Measurements from ENCODE around the gene C2CD2. TPM values are rescaled to one million over a fixed set of nuclear protein-coding genes. Genes with fewer than 3 reads are reported as not detected.

Gene C2CD2
- total and polyA plus RNA-seq, 10 of the 15 experiments (the other 5 are each of a cell fraction or from before 2014, with no cell fraction given): 2.2 to 30.9 (median 9.9) TPM

DNA sequence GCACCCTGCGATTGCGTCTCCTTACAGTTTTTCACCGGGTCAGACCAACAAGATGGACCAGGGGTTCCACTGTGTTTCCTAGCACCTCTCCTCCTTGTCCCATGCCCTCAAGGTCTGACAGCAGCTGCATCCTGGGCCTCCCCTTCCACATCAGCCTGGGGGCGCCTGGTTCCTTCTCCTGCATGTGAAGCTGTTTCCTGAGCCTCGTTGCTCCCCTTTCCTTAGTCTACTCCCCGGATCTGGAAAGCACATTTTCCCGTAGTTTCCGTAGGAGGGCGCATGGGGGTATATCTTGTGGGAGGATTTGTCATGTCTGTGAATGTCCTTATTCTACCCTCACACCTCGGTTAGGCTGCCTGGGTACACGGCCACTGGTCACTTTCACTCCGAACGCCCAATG is 80.8 kb downstream of the C2CD2 start:
- 0 out of 2 replicates have a peak overlapping the region, but pooled peaks have one; percentile 32 for H3K4me2 ChIP-seq (ENCODE audit: control insufficient read depth, insufficient read depth)
- DNase-seq (ENCODE audit: low read depth, low spot score) (no peak), ATAC-seq (no peak), FAIRE-seq (no peak)
- no peaks in the 10 kb centered on the region; a peak in 1 of 4 replicates for H3K36me3 ChIP-seq (ENCODE audit: control insufficient read depth in 2 of 2, insufficient read depth in 2 of 2, low read length in 1 of 2)
- no peaks in the 10 kb centered on the region for H3K27me3 ChIP-seq (replicated peaks in 1 of 2; ENCODE audit: control insufficient read depth in 2 of 2, insufficient read depth in 2 of 2, low read length in 1 of 2)
- TF ChIP-seq ZNF687 (IDR thresholded peaks at IDR 0.05) (no peak), IKZF2 (IDR thresholded peaks at IDR 0.05) (no peak), LARP7 (IDR thresholded peaks at IDR 0.05) (no peak), NBN (IDR thresholded peaks at IDR 0.05) (no peak), POLR2A (IDR thresholded peaks at IDR 0.05; ENCODE audit: low read depth, low read length) (no peak), RELA (IDR thresholded peaks at IDR 0.05; ENCODE audit: borderline replicate concordance, partially characterized antibody) (no peak), IRF4 (IDR thresholded peaks at IDR 0.05; ENCODE audit: low read depth, low read length) (no peak), CTCF (IDR thresholded peaks at IDR 0.05 in 2 of 3, conservative IDR thresholded peaks at IDR 0.05 in 1 of 3; ENCODE audit: control insufficient read depth in 2 of 3, extremely low read depth in 1 of 3, insufficient read depth in 1 of 3, low read depth in 3 of 3, low read length in 3 of 3) (no peak)
- TF ChIP-seq, protein P1, sequence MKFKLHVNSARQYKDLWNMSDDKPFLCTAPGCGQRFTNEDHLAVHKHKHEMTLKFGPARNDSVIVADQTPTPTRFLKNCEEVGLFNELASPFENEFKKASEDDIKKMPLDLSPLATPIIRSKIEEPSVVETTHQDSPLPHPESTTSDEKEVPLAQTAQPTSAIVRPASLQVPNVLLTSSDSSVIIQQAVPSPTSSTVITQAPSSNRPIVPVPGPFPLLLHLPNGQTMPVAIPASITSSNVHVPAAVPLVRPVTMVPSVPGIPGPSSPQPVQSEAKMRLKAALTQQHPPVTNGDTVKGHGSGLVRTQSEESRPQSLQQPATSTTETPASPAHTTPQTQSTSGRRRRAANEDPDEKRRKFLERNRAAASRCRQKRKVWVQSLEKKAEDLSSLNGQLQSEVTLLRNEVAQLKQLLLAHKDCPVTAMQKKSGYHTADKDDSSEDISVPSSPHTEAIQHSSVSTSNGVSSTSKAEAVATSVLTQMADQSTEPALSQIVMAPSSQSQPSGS (IDR thresholded peaks at IDR 0.05; ENCODE audit: low read length): no peak
- TF ChIP-seq, protein P2, sequence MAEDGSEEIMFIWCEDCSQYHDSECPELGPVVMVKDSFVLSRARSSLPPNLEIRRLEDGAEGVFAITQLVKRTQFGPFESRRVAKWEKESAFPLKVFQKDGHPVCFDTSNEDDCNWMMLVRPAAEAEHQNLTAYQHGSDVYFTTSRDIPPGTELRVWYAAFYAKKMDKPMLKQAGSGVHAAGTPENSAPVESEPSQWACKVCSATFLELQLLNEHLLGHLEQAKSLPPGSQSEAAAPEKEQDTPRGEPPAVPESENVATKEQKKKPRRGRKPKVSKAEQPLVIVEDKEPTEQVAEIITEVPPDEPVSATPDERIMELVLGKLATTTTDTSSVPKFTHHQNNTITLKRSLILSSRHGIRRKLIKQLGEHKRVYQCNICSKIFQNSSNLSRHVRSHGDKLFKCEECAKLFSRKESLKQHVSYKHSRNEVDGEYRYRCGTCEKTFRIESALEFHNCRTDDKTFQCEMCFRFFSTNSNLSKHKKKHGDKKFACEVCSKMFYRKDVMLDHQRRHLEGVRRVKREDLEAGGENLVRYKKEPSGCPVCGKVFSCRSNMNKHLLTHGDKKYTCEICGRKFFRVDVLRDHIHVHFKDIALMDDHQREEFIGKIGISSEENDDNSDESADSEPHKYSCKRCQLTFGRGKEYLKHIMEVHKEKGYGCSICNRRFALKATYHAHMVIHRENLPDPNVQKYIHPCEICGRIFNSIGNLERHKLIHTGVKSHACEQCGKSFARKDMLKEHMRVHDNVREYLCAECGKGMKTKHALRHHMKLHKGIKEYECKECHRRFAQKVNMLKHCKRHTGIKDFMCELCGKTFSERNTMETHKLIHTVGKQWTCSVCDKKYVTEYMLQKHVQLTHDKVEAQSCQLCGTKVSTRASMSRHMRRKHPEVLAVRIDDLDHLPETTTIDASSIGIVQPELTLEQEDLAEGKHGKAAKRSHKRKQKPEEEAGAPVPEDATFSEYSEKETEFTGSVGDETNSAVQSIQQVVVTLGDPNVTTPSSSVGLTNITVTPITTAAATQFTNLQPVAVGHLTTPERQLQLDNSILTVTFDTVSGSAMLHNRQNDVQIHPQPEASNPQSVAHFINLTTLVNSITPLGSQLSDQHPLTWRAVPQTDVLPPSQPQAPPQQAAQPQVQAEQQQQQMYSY (CRISPR knock-in tag; IDR thresholded peaks at IDR 0.05): no peak
- H3K4me3 ChIP-seq: no peak overlapping the region
- ChIA-PET RAD21 (ENCODE audit: unreplicated experiment) (interaction anchor here (1.4 kb wide), 1 partner anchor 9 kb away, joined by 3 read pairs; no protein-coding TSS in a partner anchor), SMC1A (ENCODE audit: uncharacterized antibody, unreplicated experiment) (interaction anchor here (0.8 kb wide), 1 partner anchor 10 kb away, joined by 3 read pairs; no protein-coding TSS in a partner anchor), POLR2A (interaction anchor here (0.5 kb wide), 1 partner anchor 569 kb away, joined by 7 read pairs; no protein-coding TSS in a partner anchor), CTCF (no interaction called here)
- WGBS (ENCODE audit: insufficient coverage, insufficient replicate concordance, low lambda C conversion rate, missing lambda C conversion rate): 92% methylated on average over 13 of the region's 13 CpGs
- H3K9me3 ChIP-seq (replicated peaks; ENCODE audit: control insufficient read depth, insufficient read depth, low read length): no peaks in the 10 kb centered on the region
- in situ Hi-C loops (cut with MboI): no loop called here
- intact Hi-C loops (cut with micrococcal nuclease; ENCODE audit: unreplicated experiment): no loop called here
- H3K27ac ChIP-seq (ENCODE audit: control insufficient read depth, insufficient read depth): no peak overlapping the region
- peaks cover 42% of the 10 kb centered on the region for H3K79me2 ChIP-seq (ENCODE audit: control insufficient read depth, insufficient read depth, low read length)
- H3K4me1 ChIP-seq (ENCODE audit: control insufficient read depth, insufficient read depth, low read length): peaks cover 36% of the 10 kb centered on the region
- no peaks in the 10 kb centered on the region for H4K20me1 ChIP-seq (ENCODE audit: control insufficient read depth, insufficient read depth)
- H3K9ac ChIP-seq (ENCODE audit: control insufficient read depth, insufficient read depth, low read length): no peak overlapping the region
- H2AFZ ChIP-seq (ENCODE audit: control insufficient read depth, low read depth, low read length): no peak overlapping the region
- BruUV-seq (replicated peaks): no TSS peak

Measured in GM12878 (cell line).